Stimulated activated CD8-positive, alpha-beta memory T cell treated with anti-CD3 and anti-CD28 coated beads, Interleukin-2, amount 100 ng/mL, for 1 hour (primary cell): ENCODE measurements around the gene CYTL1.

Experiments
- DNase-seq, 2 donors: peaks; one replicate each; pipeline ENCODE4 v3.0.0-alpha.2; 2020; ENCODE audit warnings: low read depth in 2 of 2

The CYTL1 gene

DNA sequence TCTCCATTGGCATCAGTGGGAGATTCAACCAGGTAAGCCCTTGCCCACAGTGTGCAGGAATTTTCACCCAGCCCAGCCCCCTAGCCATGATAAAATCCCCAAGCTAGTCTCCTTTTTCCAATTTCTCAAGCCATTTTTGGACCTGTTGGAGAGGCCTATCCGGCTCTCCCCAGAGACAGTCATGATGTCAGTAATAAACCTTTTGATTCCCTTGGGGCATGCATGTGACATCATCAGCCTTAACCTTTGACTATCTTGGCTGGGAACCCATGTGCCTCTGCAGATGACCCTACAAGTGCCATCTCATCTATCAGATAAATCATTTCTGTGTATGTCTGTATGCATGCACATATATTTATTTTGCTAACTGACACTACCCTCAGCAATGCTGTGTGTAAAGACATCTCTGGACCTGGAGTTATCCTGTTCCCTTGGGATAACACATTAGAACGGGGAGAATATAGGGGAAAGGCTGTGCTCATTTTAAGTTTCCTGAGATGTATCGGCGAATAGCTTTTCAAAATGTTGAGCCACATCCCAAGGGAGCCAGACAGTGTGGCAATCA lies 51.0 kb downstream of the CYTL1 start:
- no peak for DNase-seq
